GM12878 (cell line): ENCODE measurements around the gene RNF115. TPM values are rescaled to one million over a fixed set of nuclear protein-coding genes. Genes with fewer than 3 reads are reported as not detected.

ENCODE experiments used
- ATAC-seq: fragments of 200-7000 bp; cut with Tn5 transposase; 3 replicates; pipeline ENCODE4 v1.9.1; 2020; ENCODE audit warnings: mild to moderate bottlenecking, moderate library complexity
- BruUV-seq: library from RNA; stranded (reverse); fragments of 400-500 nt; replicated peaks from 2 replicates; lab custom pipeline; 2021; lab: Mats Ljungman, UMichigan
- CTCF ChIA-PET: fragments of 300-600 bp; sonication (Branson Sonifier 250); formaldehyde crosslinking; extraction: SDS; loops from one replicate; lab custom pipeline; 2021; ENCODE audit warnings: inconsistent platforms; lab: Yijun Ruan, JAX
- POLR2A ChIA-PET: fragments of 350-600 bp; formaldehyde crosslinking; extraction: SDS; loops from one replicate; lab custom pipeline; 2021; ENCODE audit warnings: inconsistent platforms; lab: Charles Lee
- RAD21 ChIA-PET: fragments of 300-600 bp; sonication (Branson Sonifier 250); formaldehyde crosslinking; loops from one replicate; lab custom pipeline; 2023; ENCODE audit warnings: antibody characterized with exemption; ENCODE audit not compliant: unreplicated experiment; lab: Charles Lee
- SMC1A ChIA-PET: fragments of 300-600 bp; sonication (Branson Sonifier 250); formaldehyde crosslinking; loops from one replicate; lab custom pipeline; 2023; ENCODE audit not compliant: unreplicated experiment, uncharacterized antibody; lab: Charles Lee
- DNase-seq: peaks from one replicate; pipeline ENCODE4 v3.0.0-alpha.2; 2011; ENCODE audit warnings: low read depth, low spot score
- FAIRE-seq: peaks from 3 replicates; lab custom pipeline; 2011; peaks lifted over from hg19 to GRCh38; lab: Jason Lieb, UNC
- H2AFZ ChIP-seq: 2 replicates; pipeline ENCODE4 v1.6.0; 2011; ENCODE audit warnings: low read depth, low read length, control low read depth; ENCODE audit not compliant: control insufficient read depth
- H3K27ac ChIP-seq: 2 replicates; pipeline ENCODE4 v1.5.1; 2011; ENCODE audit warnings: control low read depth; ENCODE audit not compliant: control insufficient read depth, insufficient read depth
- H3K27me3 ChIP-seq, 2 experiments: replicated peaks in 1 of 2; 2 replicates each; pipeline versions ENCODE4 v1.6.0 to v1.6.1; 2011; ENCODE audit warnings: low read length in 1 of 2; ENCODE audit not compliant: control insufficient read depth in 2 of 2, insufficient read depth in 2 of 2
- H3K36me3 ChIP-seq, 2 experiments: 2 replicates each; pipeline ENCODE4 v1.5.1; 2011; ENCODE audit warnings: low read length in 1 of 2; ENCODE audit not compliant: control insufficient read depth in 2 of 2, insufficient read depth in 2 of 2
- H3K4me1 ChIP-seq: 2 replicates; pipeline ENCODE4 v1.6.1; 2011; ENCODE audit warnings: mild to moderate bottlenecking, low read length, moderate library complexity, mixed read lengths; ENCODE audit not compliant: control insufficient read depth, insufficient read depth
- H3K4me2 ChIP-seq: 2 replicates; pipeline ENCODE4 v1.6.0; 2011; ENCODE audit warnings: control low read depth; ENCODE audit not compliant: control insufficient read depth, insufficient read depth
- H3K4me3 ChIP-seq: fragments of 200-600 bp; sonication (generic); 2 replicates; pipeline ENCODE4 v1.5.1; 2016
- H3K79me2 ChIP-seq: 2 replicates; pipeline ENCODE4 v1.6.0; 2011; ENCODE audit warnings: low read length; ENCODE audit not compliant: control insufficient read depth, insufficient read depth
- H3K9ac ChIP-seq: 2 replicates; pipeline ENCODE4 v1.8.0; 2011; ENCODE audit warnings: low read length, control low read depth, mixed read lengths; ENCODE audit not compliant: control insufficient read depth, insufficient read depth
- H3K9me3 ChIP-seq: replicated peaks from 3 replicates; pipeline ENCODE4 v1.5.1; 2011; ENCODE audit warnings: mild to moderate bottlenecking, low read length; ENCODE audit not compliant: control insufficient read depth, insufficient read depth
- H4K20me1 ChIP-seq: 2 replicates; pipeline ENCODE4 v1.6.0; 2011; ENCODE audit not compliant: control insufficient read depth, insufficient read depth
- ATF2 ChIP-seq: IDR thresholded peaks from 2 replicates; pipeline ENCODE4 v1.6.1; 2012; ENCODE audit warnings: low read length, inconsistent platforms
- BRCA1 ChIP-seq: IDR thresholded peaks from 2 replicates; pipeline ENCODE4 v1.6.1; 2011; ENCODE audit warnings: low read depth, low read length, improper control_type of control experiment
- ETV6 ChIP-seq, 2 experiments: fragments of 450-650 bp in 1 of 2; IDR thresholded peaks in 1 of 2; conservative IDR thresholded peaks in 1 of 2; 2 replicates each; pipeline ENCODE4 v1.6.1; 2014; ENCODE audit warnings: antibody characterized with exemption in 1 of 2, borderline replicate concordance in 1 of 2, low read depth in 1 of 2, mild to moderate bottlenecking in 1 of 2, moderate library complexity in 1 of 2
- MYC ChIP-seq: IDR thresholded peaks from 2 replicates; pipeline ENCODE4 v1.6.1; 2011; ENCODE audit warnings: mild to moderate bottlenecking, low read length, moderate library complexity, inconsistent platforms; ENCODE audit not compliant: insufficient read depth, insufficient replicate concordance, insufficient read length, severe bottlenecking
- NFIC ChIP-seq: IDR thresholded peaks from 2 replicates; pipeline ENCODE4 v1.6.1; 2012; ENCODE audit warnings: low read depth, mild to moderate bottlenecking, inconsistent platforms, low read length, moderate library complexity
- SRF ChIP-seq, 2 experiments: IDR thresholded peaks; 2 replicates each; pipeline ENCODE4 v1.6.1; 2011; ENCODE audit warnings: low read depth in 2 of 2, low read length in 2 of 2, mild to moderate bottlenecking in 1 of 2, moderate library complexity in 1 of 2
- ZBTB4 ChIP-seq: fragments of 450-650 bp; formaldehyde crosslinking; IDR thresholded peaks from 2 replicates; pipeline ENCODE4 v1.4.0; 2022; ENCODE audit warnings: mild to moderate bottlenecking, moderate library complexity
- ZNF217 ChIP-seq: fragments of 450-650 bp; IDR thresholded peaks from 2 replicates; pipeline ENCODE4 v1.6.1; 2017; ENCODE audit warnings: antibody characterized with exemption, mild to moderate bottlenecking
- WGBS: methylation state at CpG from one replicate; pipeline ENCODE4 v1.1.6; 2016; ENCODE audit warnings: low lambda C conversion rate; ENCODE audit not compliant: insufficient replicate concordance, insufficient coverage; ENCODE audit errors: missing lambda C conversion rate; 5-methylcytosine and 5-hydroxymethylcytosine counted together
- in situ Hi-C: fragments of 300-500 bp; cut with MboI; formaldehyde crosslinking; loops from 9 replicates; pipeline ENCODE4 v1.14.3; 2018; ENCODE audit warnings: mixed read lengths
- intact Hi-C: fragments of 100-400 bp; cut with micrococcal nuclease; formaldehyde crosslinking; loops from one replicate; pipeline ENCODE4 v1.14.2; 2022; ENCODE audit not compliant: unreplicated experiment
- polyA plus RNA-seq, 11 experiments: library from polyadenylated mRNA; depleted of rRNA in 4 of 11; unstranded in 6 of 11; stranded (reverse) in 5 of 11; fragments of >200 nt; fragmentation: Nextera tagmentation in 4 of 11; fragmentation: Illumina TruSeq in 1 of 11; extraction: Ambion mirVana in 4 of 11; extraction: Trizol in 1 of 11; gene quantifications; 1 replicate in 1 of 11; 2 replicates in 10 of 11; pipeline versions ENCODE4 v1.2.1 to v1.2.3, GENCODE V29; 2011 to 2016; ENCODE audit warnings: inconsistent platforms in 2 of 11, missing spikeins in 2 of 11, low read depth in 1 of 11
- total RNA-seq, 4 experiments: library from RNA; depleted of rRNA in 3 of 4; stranded (reverse); fragments of >200 nt in 3 of 4; fragmentation: Illumina TruSeq in 1 of 4; extraction: Trizol in 1 of 4; gene quantifications; 2 replicates each; pipeline versions ENCODE4 v1.2.1 to v1.2.3, GENCODE V29; 2013 to 2021

The RNF115 gene
- total and polyA plus RNA-seq, 10 of the 15 experiments (the other 5 are each of a cell fraction or from before 2014, with no cell fraction given), result 3.4 to 22.0 (median 12.9) TPM

DNA sequence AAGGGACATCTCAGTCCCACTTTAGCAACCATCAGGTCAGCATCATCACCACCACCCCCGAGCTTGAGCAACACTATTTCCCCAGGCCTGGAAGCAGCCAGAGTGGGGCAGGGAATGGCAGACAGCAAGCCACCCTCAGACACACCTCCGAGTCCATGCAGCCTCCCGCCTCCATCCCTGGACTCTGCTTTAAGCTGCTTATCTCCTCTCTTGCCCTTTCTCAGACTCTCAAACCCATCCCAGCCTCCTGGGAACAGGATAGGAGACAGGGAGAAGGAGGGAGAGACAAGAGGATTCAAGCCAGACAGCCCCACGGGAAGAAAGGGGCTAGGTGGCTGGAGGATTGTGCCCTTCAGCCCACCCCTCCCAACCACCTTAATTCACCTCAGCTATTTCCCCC lies 33.3 kb upstream of the RNF115 start:
- H4K20me1 ChIP-seq, result no peaks in the 10 kb centered on the region
- H3K36me3 ChIP-seq, result peaks cover 4 to 11% of the 10 kb centered on the region in 2 experiments; a peak in 3 of 4 replicates
- DNase-seq (no peak), FAIRE-seq (no peak), ATAC-seq (no peak)
- no peak overlapping the region for H3K4me3 ChIP-seq
- H3K27ac ChIP-seq, result no peak overlapping the region
- no TSS peak for BruUV-seq
- no peak overlapping the region for H3K9ac ChIP-seq
- intact Hi-C loops (no loop called here), in situ Hi-C loops (loop anchor here (5.0 kb wide), 1 partner anchor 60 kb away; the partner anchor contains the start of gene PEX11B)
- WGBS, result 69% methylated on average over 4 of the region's 4 CpGs
- H3K4me2 ChIP-seq, result no peak overlapping the region
- TF ChIP-seq ZBTB4 (CRISPR knock-in tag), result no peak
- no peak for TF ChIP-seq SRF (IDR thresholded peaks at IDR 0.05; ENCODE audit: low read depth in 2 of 2, low read length in 2 of 2)
- TF ChIP-seq BRCA1, result no peak
- no peak for TF ChIP-seq ATF2
- no peak for TF ChIP-seq NFIC
- no peak for TF ChIP-seq MYC
- TF ChIP-seq ETV6 (conservative IDR thresholded peaks at IDR 0.05 in 1 of 2, IDR thresholded peaks at IDR 0.05 in 1 of 2; ENCODE audit: borderline replicate concordance in 1 of 2, low read depth in 1 of 2), result no peak
- no peak for TF ChIP-seq ZNF217
- H3K4me1 ChIP-seq, result no peaks in the 10 kb centered on the region
- no peaks in the 10 kb centered on the region for H3K79me2 ChIP-seq
- SMC1A ChIA-PET, result interaction anchor here (1.0 to 4.7 kb wide), 4 partner anchors 11 to 100 kb away, joined by 3 to 54 read pairs (median 4); partner anchors contain the start of gene NUDT17
- H3K27me3 ChIP-seq, result no peaks in the 10 kb centered on the region
- POLR2A ChIA-PET, result interaction anchor here (1.5 to 4.4 kb wide), 3 partner anchors 10 to 32 kb away, joined by 4 to 20 read pairs (median 6); partner anchors contain the start of genes POLR3C and RNF115
- no peaks in the 10 kb centered on the region for H3K9me3 ChIP-seq
- CTCF ChIA-PET, result interaction anchor here (1.0 to 8.0 kb wide), 9 partner anchors 10 to 176 kb away, joined by 3 to 172 read pairs (median 5); partner anchors contain the start of genes ITGA10, NUDT17 and PEX11B
- RAD21 ChIA-PET, result interaction anchor here (3.0 to 4.7 kb wide), 2 partner anchors 11 to 107 kb away, joined by 17 to 69 read pairs; partner anchors contain the start of genes ANKRD34A, NUDT17 and POLR3GL
- H2AFZ ChIP-seq, result no peak overlapping the region
